Renal pelvis (tissue), 3 donors: ENCODE measurements around the gene MYRF. TPM values are rescaled to one million over a fixed set of nuclear protein-coding genes. Genes with fewer than 3 reads are reported as not detected.

Experiments
- polyA plus RNA-seq, 3 donors: library from polyadenylated mRNA; unstranded; fragments of 120-200 nt; gene quantifications; one replicate each; pipeline ENCODE4 v1.2.1, GENCODE V29; 2013; ENCODE audit not compliant: insufficient read length in 3 of 3

The MYRF gene
- polyA plus RNA-seq, 3 donors: 23.7 to 30.0 (median 28.2) TPM

Other genes starting within 250 kb of the MYRF start
- gene LRRC10B, start 243.9 kb upstream of the MYRF start, polyA plus RNA-seq: 1 to 10 TPM; 1.2 to 2.3 (median 1.4) TPM
- 1 to 10 TPM; 5.0 to 6.5 (median 5.0) TPM for gene SYT7, start 171.6 kb upstream of the MYRF start, polyA plus RNA-seq
- gene DAGLA, start 72.2 kb upstream of the MYRF start, polyA plus RNA-seq: 1 to 10 TPM; 4.5 to 5.6 (median 4.8) TPM
- 100 to 1,000 TPM; 165 to 180 (median 167) TPM for gene TMEM258, start 40.0 kb downstream of the MYRF start, polyA plus RNA-seq
- gene FEN1, start 40.3 kb downstream of the MYRF start, polyA plus RNA-seq: 10 to 100 TPM; 37.3 to 47.6 (median 38.9) TPM
- 10 to 100 TPM; 45.9 to 53.5 (median 46.5) TPM for gene FADS1, start 64.4 kb downstream of the MYRF start, polyA plus RNA-seq
- gene FADS2, start 75.7 kb downstream of the MYRF start, polyA plus RNA-seq: 100 to 1,000 TPM; 105 to 148 (median 111) TPM
- 10 to 100 TPM; 16.7 to 22.2 (median 20.0) TPM for gene FADS3, start 138.9 kb downstream of the MYRF start, polyA plus RNA-seq
- gene RAB3IL1, start 164.9 kb downstream of the MYRF start, polyA plus RNA-seq: 10 to 100 TPM; 24.2 to 31.3 (median 27.1) TPM
- 1 to 10 TPM; 5.1 to 6.3 (median 5.3) TPM for gene BEST1, start 197.7 kb downstream of the MYRF start, polyA plus RNA-seq
- gene FTH1, start 215.0 kb downstream of the MYRF start, polyA plus RNA-seq: 1,000 to 10,000 TPM; 2,137 to 2,536 (median 2,180) TPM